ENCODE results near the gene ASPDH.
A peak's percentile ranks its signal among the peaks of the same experiment; 100 is the strongest.

The ASPDH gene

GRCh38 chr19:50513746-50514345 is at the start of gene ASPDH:
Gene ASPDH (minus strand): TSS chr19:50513913. CDS start chr19:50513823, 90 bp downstream.
- DNase-seq = no peak

- DNase-seq = no peak
Measured at GRCh38 chr19:50562996-50563395, 49.3 kb upstream of the ASPDH start.

- no peak for DNase-seq
Measured at GRCh38 chr19:50562329-50562728, 48.6 kb upstream of the ASPDH start.

- DNase-seq = no peak
Measured at GRCh38 chr19:50559636-50560035, 45.9 kb upstream of the ASPDH start.

- no peak for DNase-seq
Measured at GRCh38 chr19:50558449-50558848, 44.7 kb upstream of the ASPDH start.

- no peak for DNase-seq
Measured at GRCh38 chr19:50558039-50558438, 44.3 kb upstream of the ASPDH start.

- no peak for DNase-seq
Measured at GRCh38 chr19:50557009-50557613, 43.4 kb upstream of the ASPDH start.

- DNase-seq = peak; percentile 74
Measured at GRCh38 chr19:50556282-50557008, 42.7 kb upstream of the ASPDH start.

GRCh38 chr19:50555450-50556281 is 42.0 kb upstream of the ASPDH start:
- DNase-seq = peak; percentile 38

- no peak for DNase-seq
Measured at GRCh38 chr19:50555033-50555432, 41.3 kb upstream of the ASPDH start.

GRCh38 chr19:50554212-50554611 is 40.5 kb upstream of the ASPDH start:
- no peak for DNase-seq

GRCh38 chr19:50553134-50553703 is 39.5 kb upstream of the ASPDH start:
- DNase-seq = no peak

GRCh38 chr19:50552540-50552939 is 38.8 kb upstream of the ASPDH start:
- DNase-seq = no peak

GRCh38 chr19:50551715-50552187 is 38.0 kb upstream of the ASPDH start:
- no peak for DNase-seq

- no peak for DNase-seq
Measured at GRCh38 chr19:50551034-50551714, 37.5 kb upstream of the ASPDH start.

GRCh38 chr19:50550594-50550966 is 36.9 kb upstream of the ASPDH start:
- no peak for DNase-seq

- DNase-seq = no peak
Measured at GRCh38 chr19:50549927-50550593, 36.3 kb upstream of the ASPDH start.

- DNase-seq = no peak
Measured at GRCh38 chr19:50549059-50549926, 35.6 kb upstream of the ASPDH start.

GRCh38 chr19:50548191-50549058 is 34.7 kb upstream of the ASPDH start:
- DNase-seq = no peak

Measured in NCI-H1105 (cell line).